Activated naive CD8-positive, alpha-beta T cell treated with anti-CD3 and anti-CD28 coated beads, Interleukin-2, amount 10 ng/mL, durations not matched to agents 7 days and 5 days (primary cell): ENCODE data around the gene CENPP. TPM values are rescaled to one million over a fixed set of nuclear protein-coding genes. Genes with fewer than 3 reads are reported as not detected.

Experiments
- ATAC-seq: fragments of 150-1000 bp; cut with Tn5 transposase; one replicate; pipeline ENCODE4 v1.10.0; 2021; ENCODE audit warnings: low read depth, moderate library complexity
- POLR2A ChIA-PET: fragments of 350-600 bp; sonication (Branson Sonifier 250); formaldehyde crosslinking; loops from one replicate; lab custom pipeline; 2021; ENCODE audit warnings: antibody characterized with exemption; lab: Charles Lee
- DNase-seq: peaks from one replicate; pipeline ENCODE4 v3.0.0; 2021
- H3K27ac Mint-ChIP-seq: one replicate; pipeline ENCODE4 v1.8.0; 2022; ENCODE audit warnings: mild to moderate bottlenecking, mixed read lengths
- H3K27me3 Mint-ChIP-seq: one replicate; pipeline ENCODE4 v1.8.0; 2022; ENCODE audit warnings: mild to moderate bottlenecking, moderate library complexity, mixed read lengths
- H3K36me3 Mint-ChIP-seq: one replicate; pipeline ENCODE4 v1.8.0; 2021; ENCODE audit warnings: mild to moderate bottlenecking, mixed read lengths
- H3K4me1 Mint-ChIP-seq: one replicate; pipeline ENCODE4 v1.8.0; 2021; ENCODE audit warnings: mixed read lengths
- H3K4me3 Mint-ChIP-seq: one replicate; pipeline ENCODE4 v1.8.0; 2022; ENCODE audit warnings: mild to moderate bottlenecking, moderate library complexity, mixed read lengths
- H3K9me3 Mint-ChIP-seq: one replicate; pipeline ENCODE4 v1.8.0; 2021; ENCODE audit warnings: mixed read lengths
- total RNA-seq, 2 experiments: library from RNA; stranded (reverse); gene quantifications; one replicate each; pipeline ENCODE4 v1.2.3, GENCODE V29; 2021

The CENPP gene
- total RNA-seq, 2 experiments from 2014 or later = 19.6 to 20.6 TPM

DNA sequence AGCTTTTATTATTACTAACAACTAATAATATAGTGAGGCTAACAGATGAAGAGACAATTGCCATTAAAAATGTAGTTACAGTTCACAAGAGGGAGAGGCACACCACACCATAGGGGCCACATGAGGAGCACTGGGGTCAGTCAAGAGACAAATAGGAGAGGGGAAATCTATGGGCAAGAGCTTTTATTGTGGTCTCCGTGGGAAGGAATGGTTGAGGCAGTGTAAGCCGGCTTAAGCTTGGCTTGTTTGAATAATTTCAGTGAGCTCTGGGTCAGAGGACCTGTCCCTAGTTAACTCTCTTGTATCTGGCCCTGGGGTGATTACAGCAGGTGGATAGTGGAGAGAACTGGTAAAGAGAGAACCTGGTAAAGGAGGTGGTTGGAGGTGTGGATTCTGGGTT lies 43.3 kb downstream of the CENPP start:
- Mint-ChIP-seq H3K36me3 (peaks cover 34% of the 10 kb centered on the region), H3K27me3 (no peaks in the 10 kb centered on the region), H3K4me3 (no peak overlapping the region), H3K4me1 (peaks cover 4% of the 10 kb centered on the region), H3K9me3 (peaks cover 6% of the 10 kb centered on the region), H3K27ac (no peak overlapping the region)
- DNase-seq = no peak
- POLR2A ChIA-PET = no interaction called here
- ATAC-seq = no peak

GRCh38 chr9:92373167-92373566 lies 47.4 kb downstream of the CENPP start:
- no peak overlapping the region for H3K4me3 Mint-ChIP-seq
- H3K36me3 Mint-ChIP-seq = peaks cover 45% of the 10 kb centered on the region
- ATAC-seq (no peak), DNase-seq (no peak)
- peaks cover 12% of the 10 kb centered on the region for H3K9me3 Mint-ChIP-seq
- no peaks in the 10 kb centered on the region for H3K27me3 Mint-ChIP-seq
- peaks cover 12% of the 10 kb centered on the region for H3K4me1 Mint-ChIP-seq
- POLR2A ChIA-PET = no interaction called here
- no peak overlapping the region for H3K27ac Mint-ChIP-seq

GRCh38 chr9:92377876-92378275 lies 52.1 kb downstream of the CENPP start:
- POLR2A ChIA-PET = no interaction called here
- no peak for ATAC-seq
- H3K4me3 Mint-ChIP-seq = no peak overlapping the region
- no peaks in the 10 kb centered on the region for H3K27me3 Mint-ChIP-seq
- peaks cover 22% of the 10 kb centered on the region for H3K4me1 Mint-ChIP-seq
- DNase-seq = no peak
- peak overlapping the region; percentile 47 for H3K27ac Mint-ChIP-seq
- H3K9me3 Mint-ChIP-seq = peaks cover 7% of the 10 kb centered on the region
- H3K36me3 Mint-ChIP-seq = peaks cover 40% of the 10 kb centered on the region

DNA sequence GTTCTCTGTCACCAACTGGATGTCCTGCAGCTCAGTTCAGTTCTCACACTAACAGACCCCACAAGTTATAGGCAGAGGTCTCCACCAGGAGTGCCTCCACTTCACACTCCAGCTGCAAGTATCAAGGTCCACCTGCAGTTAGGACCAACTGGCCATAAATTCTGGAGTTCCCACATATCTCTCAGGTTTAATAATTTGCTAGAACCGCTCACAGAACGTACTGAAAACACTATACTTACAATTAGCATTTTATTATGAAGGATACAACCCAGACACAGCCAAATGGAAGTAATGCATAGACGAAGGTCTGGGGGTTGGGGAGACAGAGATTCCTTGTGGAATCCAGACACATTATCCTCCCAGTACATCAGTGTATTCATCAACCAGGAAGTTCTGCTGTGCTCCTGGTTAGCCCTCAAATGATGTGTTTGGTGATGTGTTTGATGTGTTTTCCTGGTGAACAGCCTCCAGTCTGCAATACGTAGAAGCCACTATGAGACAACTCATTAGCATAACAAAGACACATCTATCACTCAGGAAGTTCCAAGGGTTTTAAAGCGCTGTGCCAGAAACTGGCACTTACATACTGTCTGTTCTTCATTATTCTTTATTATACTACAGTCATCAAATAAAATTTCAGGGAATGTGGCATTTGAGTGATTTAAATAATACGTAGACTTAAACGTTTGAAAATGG lies 53.3 kb downstream of the CENPP start:
- no peak overlapping the region for H3K27ac Mint-ChIP-seq
- H3K4me3 Mint-ChIP-seq = no peak overlapping the region
- H3K9me3 Mint-ChIP-seq = peaks cover 6% of the 10 kb centered on the region
- ATAC-seq (peak; percentile 84), DNase-seq (no peak)
- H3K4me1 Mint-ChIP-seq = peaks cover 22% of the 10 kb centered on the region
- POLR2A ChIA-PET = no interaction called here
- peaks cover 35% of the 10 kb centered on the region for H3K36me3 Mint-ChIP-seq
- no peaks in the 10 kb centered on the region for H3K27me3 Mint-ChIP-seq

- Mint-ChIP-seq H3K27ac (no peak overlapping the region), H3K4me1 (peaks cover 22% of the 10 kb centered on the region), H3K9me3 (peaks cover 4% of the 10 kb centered on the region), H3K4me3 (no peak overlapping the region), H3K36me3 (peaks cover 27% of the 10 kb centered on the region), H3K27me3 (no peaks in the 10 kb centered on the region)
- POLR2A ChIA-PET = no interaction called here
- DNase-seq (no peak), ATAC-seq (no peak)
Measured at GRCh38 chr9:92380603-92381002, 54.9 kb downstream of the CENPP start.

DNA sequence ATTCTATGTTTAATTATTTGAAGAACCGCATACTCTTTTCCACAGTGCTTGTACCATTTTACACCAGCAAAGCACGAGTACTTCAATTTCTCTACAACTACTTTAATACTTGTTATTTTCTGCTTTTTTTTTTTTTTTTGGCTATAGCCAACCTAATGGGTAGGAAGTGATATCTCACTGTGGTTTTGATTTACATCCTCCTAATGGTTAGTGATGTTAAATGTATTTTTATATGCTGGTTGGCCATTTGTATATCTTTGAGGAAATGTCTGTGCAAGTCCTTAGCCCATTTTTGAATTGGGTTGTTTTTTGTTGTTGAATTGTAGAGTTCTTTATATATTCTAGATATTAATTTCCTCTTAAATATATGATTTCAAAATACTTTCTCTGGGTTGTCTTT lies 56.0 kb downstream of the CENPP start:
- Mint-ChIP-seq H3K4me3 (no peak overlapping the region), H3K27ac (no peak overlapping the region), H3K27me3 (no peaks in the 10 kb centered on the region), H3K9me3 (no peaks in the 10 kb centered on the region), H3K4me1 (peaks cover 22% of the 10 kb centered on the region), H3K36me3 (peaks cover 23% of the 10 kb centered on the region)
- ATAC-seq (no peak), DNase-seq (no peak)
- POLR2A ChIA-PET = no interaction called here

- Mint-ChIP-seq H3K4me3 (no peak overlapping the region), H3K9me3 (no peaks in the 10 kb centered on the region), H3K36me3 (peaks cover 21% of the 10 kb centered on the region), H3K27ac (no peak overlapping the region), H3K4me1 (peaks cover 4% of the 10 kb centered on the region), H3K27me3 (no peaks in the 10 kb centered on the region)
- no peak for ATAC-seq
- DNase-seq = no peak
- POLR2A ChIA-PET = no interaction called here
Measured at GRCh38 chr9:92384375-92384774, 58.6 kb downstream of the CENPP start.

DNA sequence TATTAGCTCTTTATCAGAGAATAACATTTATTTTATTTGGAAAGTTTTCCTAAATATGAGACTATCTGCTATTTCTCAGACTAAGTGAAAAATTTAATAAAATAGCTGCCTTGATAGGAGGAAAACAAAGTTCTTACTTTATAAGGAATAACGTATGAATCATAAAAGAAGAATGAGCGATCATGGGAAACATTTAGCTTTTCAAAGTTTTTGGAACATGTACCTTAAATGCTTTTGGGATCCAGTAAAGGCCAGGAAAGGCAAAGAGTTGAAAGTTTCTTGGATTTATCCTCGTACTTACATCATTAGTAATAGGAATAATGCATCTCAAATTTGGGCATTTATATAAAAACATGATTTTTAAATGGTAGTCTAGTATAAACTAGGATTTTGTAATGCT lies 59.2 kb downstream of the CENPP start:
- Mint-ChIP-seq H3K27me3 (no peaks in the 10 kb centered on the region), H3K36me3 (peaks cover 21% of the 10 kb centered on the region), H3K27ac (no peak overlapping the region), H3K4me1 (peaks cover 3% of the 10 kb centered on the region), H3K4me3 (no peak overlapping the region), H3K9me3 (no peaks in the 10 kb centered on the region)
- ATAC-seq (no peak), DNase-seq (no peak)
- POLR2A ChIA-PET = no interaction called here

GRCh38 chr9:92385477-92385876 lies 59.7 kb downstream of the CENPP start:
- DNase-seq (no peak), ATAC-seq (no peak)
- Mint-ChIP-seq H3K27ac (no peak overlapping the region), H3K4me1 (peaks cover 3% of the 10 kb centered on the region), H3K9me3 (no peaks in the 10 kb centered on the region), H3K4me3 (no peak overlapping the region), H3K36me3 (peaks cover 21% of the 10 kb centered on the region), H3K27me3 (no peaks in the 10 kb centered on the region)
- POLR2A ChIA-PET = no interaction called here

- POLR2A ChIA-PET = no interaction called here
- H3K27me3 Mint-ChIP-seq = no peaks in the 10 kb centered on the region
- peaks cover 3% of the 10 kb centered on the region for H3K4me1 Mint-ChIP-seq
- no peaks in the 10 kb centered on the region for H3K9me3 Mint-ChIP-seq
- DNase-seq (no peak), ATAC-seq (no peak)
- H3K4me3 Mint-ChIP-seq = no peak overlapping the region
- H3K27ac Mint-ChIP-seq = no peak overlapping the region
- peaks cover 17% of the 10 kb centered on the region for H3K36me3 Mint-ChIP-seq
Measured at GRCh38 chr9:92385953-92386352, 60.2 kb downstream of the CENPP start.

DNA sequence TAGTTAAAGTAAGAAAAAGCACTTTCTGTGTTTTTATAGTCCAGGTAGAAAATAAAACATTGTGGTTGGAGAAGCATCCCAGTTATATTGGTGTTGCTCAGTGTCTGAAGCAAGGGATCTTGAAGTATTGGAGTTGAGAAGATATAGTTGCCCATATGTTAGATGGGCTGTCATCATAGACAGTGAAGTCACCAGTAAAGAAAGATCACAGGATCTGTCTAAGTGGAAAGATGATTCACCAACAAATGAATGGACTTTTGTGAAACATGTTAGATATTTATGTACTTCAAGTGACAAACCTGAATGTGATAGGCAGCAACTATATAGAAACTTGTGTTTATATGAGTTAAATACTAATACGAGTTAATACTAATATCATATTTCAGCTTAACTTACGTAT lies 66.9 kb downstream of the CENPP start:
- POLR2A ChIA-PET = no interaction called here
- H3K27ac Mint-ChIP-seq = no peak overlapping the region
- H3K4me1 Mint-ChIP-seq = no peaks in the 10 kb centered on the region
- H3K36me3 Mint-ChIP-seq = no peaks in the 10 kb centered on the region
- no peak overlapping the region for H3K4me3 Mint-ChIP-seq
- DNase-seq = no peak
- no peaks in the 10 kb centered on the region for H3K9me3 Mint-ChIP-seq
- H3K27me3 Mint-ChIP-seq = no peaks in the 10 kb centered on the region
- no peak for ATAC-seq

DNA sequence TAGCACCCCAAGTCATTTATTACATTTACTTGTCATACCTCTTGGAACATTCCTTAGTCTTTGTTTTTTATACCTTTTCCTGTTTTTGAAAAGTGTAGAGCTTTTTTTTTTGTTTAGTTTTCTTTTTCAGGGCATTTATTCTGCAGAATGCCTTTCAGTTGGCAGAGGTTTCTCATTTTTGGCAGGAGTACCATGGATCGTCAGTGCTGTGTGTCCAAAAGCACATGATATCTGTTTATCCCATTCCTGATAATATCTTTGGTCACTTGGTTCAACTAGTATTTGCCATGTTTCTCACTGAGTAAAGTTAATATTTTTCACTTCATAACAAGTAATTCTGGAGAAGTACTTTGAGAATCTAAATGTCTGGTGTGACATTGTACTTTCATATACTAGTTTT lies 67.9 kb downstream of the CENPP start:
- no peaks in the 10 kb centered on the region for H3K9me3 Mint-ChIP-seq
- no peaks in the 10 kb centered on the region for H3K4me1 Mint-ChIP-seq
- POLR2A ChIA-PET = no interaction called here
- no peak overlapping the region for H3K4me3 Mint-ChIP-seq
- no peaks in the 10 kb centered on the region for H3K27me3 Mint-ChIP-seq
- DNase-seq (no peak), ATAC-seq (no peak)
- H3K36me3 Mint-ChIP-seq = no peaks in the 10 kb centered on the region
- H3K27ac Mint-ChIP-seq = no peak overlapping the region

GRCh38 chr9:92395617-92396016 lies 69.9 kb downstream of the CENPP start:
- no peaks in the 10 kb centered on the region for H3K4me1 Mint-ChIP-seq
- POLR2A ChIA-PET = no interaction called here

GRCh38 chr9:92397853-92398252 lies 72.1 kb downstream of the CENPP start:
- no peaks in the 10 kb centered on the region for H3K9me3 Mint-ChIP-seq
- no peak for ATAC-seq
- H3K36me3 Mint-ChIP-seq = peaks cover 3% of the 10 kb centered on the region
- no peaks in the 10 kb centered on the region for H3K27me3 Mint-ChIP-seq
- POLR2A ChIA-PET = no interaction called here
- no peak overlapping the region for H3K4me3 Mint-ChIP-seq
- no peak overlapping the region for H3K27ac Mint-ChIP-seq
- no peaks in the 10 kb centered on the region for H3K4me1 Mint-ChIP-seq
- no peak for DNase-seq

More at GRCh38 chr9:92395617-92396016, 69.9 kb downstream of the CENPP start:
- ATAC-seq (no peak), DNase-seq (no peak)
- Mint-ChIP-seq H3K4me3 (no peak overlapping the region), H3K27ac (no peak overlapping the region), H3K36me3 (peaks cover 1% of the 10 kb centered on the region), H3K27me3 (no peaks in the 10 kb centered on the region), H3K9me3 (no peaks in the 10 kb centered on the region)
